ENCODE results near the gene PDE6H.

Gene PDE6H

GRCh38 chr12:14984766-14985285 lies 12.0 kb downstream of the PDE6H start:
- Histone ChIP-seq H3K4me3 (ENCODE audit: low read depth, low read length) (no peak overlapping the region), H3K36me3 (replicated peaks) (no peaks in the 10 kb centered on the region), H3K27me3 (replicated peaks) (no peaks in the 10 kb centered on the region), H3K27ac (no peak overlapping the region)
- no peak for TF ChIP-seq CTCF (IDR thresholded peaks at IDR 0.05; ENCODE audit: low read depth, low read length, missing control alignments)
- in situ Hi-C loops (cut with HindIII; ENCODE audit: low pct_ligation_motif_present, low sequenced_read_pairs), result no loop called here
- DNase-seq, result no peak

DNA sequence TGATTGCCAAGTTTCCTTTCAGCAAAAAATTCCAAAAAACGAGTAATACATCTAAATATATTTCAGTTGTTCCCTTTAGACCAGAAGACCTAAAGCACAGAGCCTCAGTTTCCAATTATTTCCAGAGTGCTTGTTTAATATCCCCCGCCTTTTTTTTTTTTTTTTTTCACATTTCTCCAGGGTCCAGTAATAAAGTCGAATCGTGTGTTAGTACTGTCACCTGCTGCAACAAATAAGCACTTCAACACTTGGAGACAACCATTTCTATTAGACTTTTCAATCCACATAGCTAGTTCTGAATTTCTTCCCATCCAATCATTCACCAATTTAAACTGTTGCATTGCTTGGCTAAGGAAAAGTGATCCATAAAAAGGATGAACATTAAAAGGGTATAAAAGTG lies 13.6 kb downstream of the PDE6H start:
- no peaks in the 10 kb centered on the region for H3K27me3 ChIP-seq (replicated peaks)
- DNase-seq, result no peak
- TF ChIP-seq CTCF (IDR thresholded peaks at IDR 0.05; ENCODE audit: low read depth, low read length, missing control alignments), result no peak
- in situ Hi-C loops (cut with HindIII; ENCODE audit: low pct_ligation_motif_present, low sequenced_read_pairs), result no loop called here
- no peaks in the 10 kb centered on the region for H3K36me3 ChIP-seq (replicated peaks)
- H3K4me3 ChIP-seq (ENCODE audit: low read depth, low read length), result no peak overlapping the region
- no peak overlapping the region for H3K27ac ChIP-seq

- TF ChIP-seq CTCF (IDR thresholded peaks at IDR 0.05; ENCODE audit: low read depth, low read length, missing control alignments), result no peak
- in situ Hi-C loops (cut with HindIII; ENCODE audit: low pct_ligation_motif_present, low sequenced_read_pairs), result no loop called here
- Histone ChIP-seq H3K4me3 (ENCODE audit: low read depth, low read length) (no peak overlapping the region), H3K27me3 (replicated peaks) (no peaks in the 10 kb centered on the region), H3K36me3 (replicated peaks) (no peaks in the 10 kb centered on the region), H3K27ac (no peak overlapping the region)
- no peak for DNase-seq
Measured at GRCh38 chr12:14988035-14988434, 15.2 kb downstream of the PDE6H start.

DNA sequence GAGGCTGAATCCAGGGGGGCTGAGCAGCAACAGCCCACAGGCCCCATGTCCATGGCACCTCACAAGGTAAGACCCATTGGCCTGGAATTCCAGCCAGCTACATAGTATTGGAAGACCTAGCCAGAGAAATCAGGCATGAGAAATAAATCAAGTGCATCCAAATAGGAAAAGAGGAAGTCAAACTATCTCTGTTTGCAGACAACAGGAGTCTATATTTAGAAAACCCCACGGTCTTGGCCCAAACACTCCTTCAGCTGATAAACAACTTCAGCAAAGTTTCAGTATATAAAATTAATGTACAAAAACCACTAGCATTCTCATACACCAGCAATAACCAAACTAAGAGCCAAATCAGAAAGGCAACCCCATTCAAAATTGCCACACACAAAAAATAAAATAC lies 16.9 kb downstream of the PDE6H start:
- DNase-seq, result no peak
- Histone ChIP-seq H3K27ac (no peak overlapping the region), H3K36me3 (replicated peaks) (no peaks in the 10 kb centered on the region), H3K4me3 (ENCODE audit: low read depth, low read length) (no peak overlapping the region), H3K27me3 (replicated peaks) (no peaks in the 10 kb centered on the region)
- in situ Hi-C loops (cut with HindIII; ENCODE audit: low pct_ligation_motif_present, low sequenced_read_pairs), result no loop called here
- no peak for TF ChIP-seq CTCF (IDR thresholded peaks at IDR 0.05; ENCODE audit: low read depth, low read length, missing control alignments)

DNA sequence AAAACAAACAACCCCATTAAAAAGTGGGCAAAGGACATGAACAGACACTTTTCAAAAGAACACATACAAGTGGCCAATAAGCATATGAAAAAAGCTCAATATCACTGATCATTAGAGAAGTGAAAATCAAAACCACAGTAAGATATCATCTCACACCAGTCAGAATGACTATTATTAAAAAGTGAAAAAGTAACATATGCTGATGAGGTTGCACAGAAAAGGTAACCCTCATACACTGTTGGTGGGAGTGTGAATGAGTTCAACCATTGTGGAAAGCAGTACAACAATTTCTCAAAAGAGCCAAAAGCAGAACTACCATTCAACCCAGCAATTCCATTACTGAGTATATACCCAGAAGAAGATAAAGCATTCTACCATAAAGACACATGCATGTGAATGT lies 18.2 kb downstream of the PDE6H start:
- no peaks in the 10 kb centered on the region for H3K36me3 ChIP-seq (replicated peaks)
- in situ Hi-C loops (cut with HindIII; ENCODE audit: low pct_ligation_motif_present, low sequenced_read_pairs), result no loop called here
- TF ChIP-seq CTCF (IDR thresholded peaks at IDR 0.05; ENCODE audit: low read depth, low read length, missing control alignments), result no peak
- DNase-seq, result no peak
- H3K27me3 ChIP-seq (replicated peaks), result no peaks in the 10 kb centered on the region
- H3K27ac ChIP-seq, result no peak overlapping the region
- no peak overlapping the region for H3K4me3 ChIP-seq (ENCODE audit: low read depth, low read length)

DNA sequence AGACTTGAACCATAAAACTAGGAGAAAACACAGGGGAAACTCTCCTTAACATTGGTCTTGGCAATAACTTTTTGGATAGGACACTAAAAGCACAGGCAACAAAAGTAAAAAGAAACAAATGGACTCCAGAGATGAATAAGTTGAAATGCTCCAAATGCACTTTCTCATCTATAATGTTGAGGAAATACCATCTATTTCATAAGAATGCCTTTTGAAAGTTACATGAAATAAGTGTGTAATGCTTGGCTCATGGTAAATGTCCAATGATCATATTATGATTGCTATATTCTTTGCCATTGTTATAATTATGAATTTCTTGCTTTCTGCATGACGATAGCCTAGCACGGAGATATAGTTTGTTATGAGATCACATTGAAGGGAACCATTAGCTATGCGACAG lies 19.8 kb downstream of the PDE6H start:
- Histone ChIP-seq H3K4me3 (ENCODE audit: low read depth, low read length) (no peak overlapping the region), H3K27me3 (replicated peaks) (no peaks in the 10 kb centered on the region), H3K36me3 (replicated peaks) (no peaks in the 10 kb centered on the region), H3K27ac (no peak overlapping the region)
- TF ChIP-seq CTCF (IDR thresholded peaks at IDR 0.05; ENCODE audit: low read depth, low read length, missing control alignments), result no peak
- in situ Hi-C loops (cut with HindIII; ENCODE audit: low pct_ligation_motif_present, low sequenced_read_pairs), result no loop called here
- no peak for DNase-seq

Measured in brain microvascular endothelial cell (primary cell).